HEK293 (cell line): ENCODE results near the gene ANXA1.

Source experiments
- BCL11B ChIP-seq: fragments of 450-650 bp; formaldehyde crosslinking; IDR thresholded peaks from 2 replicates; pipeline ENCODE4 v1.5.1; 2016; ENCODE audit warnings: low read depth, missing biosample characterization, missing genetic modification characterization
- HOXA7 ChIP-seq: sonication (generic); formaldehyde crosslinking; IDR thresholded peaks from 2 replicates; pipeline ENCODE4 v1.8.1; 2022; ENCODE audit warnings: missing genetic modification reagents, borderline replicate concordance
- TRIM28 ChIP-seq: IDR thresholded peaks from 2 replicates; pipeline ENCODE4 v1.6.1; 2011; ENCODE audit warnings: low read length, control low read depth, borderline replicate concordance
- ZNF174 ChIP-seq: fragments of 450-650 bp; formaldehyde crosslinking; IDR thresholded peaks from 2 replicates; pipeline ENCODE4 v1.5.0; 2017; ENCODE audit warnings: missing biosample characterization, mild to moderate bottlenecking, missing genetic modification characterization
- ZNF23 ChIP-seq: fragments of 450-650 bp; formaldehyde crosslinking; IDR thresholded peaks from 2 replicates; pipeline ENCODE4 v1.5.1; 2016; ENCODE audit warnings: missing biosample characterization, missing genetic modification characterization, borderline replicate concordance
- ZNF654 ChIP-seq: fragments of 450-650 bp; formaldehyde crosslinking; IDR thresholded peaks from 2 replicates; pipeline ENCODE4 v1.5.1; 2016; ENCODE audit warnings: low read depth, missing biosample characterization, missing genetic modification characterization
- ZNF658 ChIP-seq: fragments of 450-650 bp; formaldehyde crosslinking; IDR thresholded peaks from 2 replicates; pipeline ENCODE4; 2016; ENCODE audit warnings: missing biosample characterization, missing genetic modification characterization
- ZNF670 ChIP-seq: fragments of 450-650 bp; formaldehyde crosslinking; IDR thresholded peaks from 2 replicates; pipeline ENCODE4 v1.5.1; 2016; ENCODE audit warnings: missing biosample characterization, missing genetic modification characterization, low read depth
- TF ChIP-seq, protein P1 (sequence below): fragments of 450-650 bp; formaldehyde crosslinking; IDR thresholded peaks from 2 replicates; pipeline ENCODE4 v1.5.1; 2016; ENCODE audit warnings: missing biosample characterization, missing genetic modification characterization
- TF ChIP-seq, protein P2 (sequence below): fragments of 450-650 bp; formaldehyde crosslinking; IDR thresholded peaks from 2 replicates; pipeline ENCODE4 v1.5.1; 2016; ENCODE audit warnings: missing biosample characterization, missing genetic modification characterization, low read depth

DNA sequence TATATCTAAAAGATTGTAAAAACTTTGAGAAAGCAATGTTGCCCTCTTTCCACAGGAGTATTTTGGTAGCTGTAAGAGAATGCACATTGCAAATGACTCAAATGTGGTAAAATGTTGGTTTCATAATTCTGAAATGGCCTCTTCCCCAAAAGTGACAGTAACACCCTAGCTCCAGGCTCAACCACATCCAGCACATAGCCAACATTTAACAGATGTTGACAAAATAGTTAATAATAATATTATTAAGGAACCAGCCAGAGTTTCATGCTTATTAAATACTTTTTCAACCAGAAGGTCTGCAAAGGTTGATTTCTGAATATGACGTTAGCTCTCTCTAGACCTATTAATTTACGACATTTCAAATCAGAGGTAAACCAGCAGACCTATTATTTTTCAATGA, 1.3 kb downstream of the ANXA1 start:
- TF ChIP-seq BCL11B (tag by site-specific recombination): no peak
- TF ChIP-seq, protein P1, sequence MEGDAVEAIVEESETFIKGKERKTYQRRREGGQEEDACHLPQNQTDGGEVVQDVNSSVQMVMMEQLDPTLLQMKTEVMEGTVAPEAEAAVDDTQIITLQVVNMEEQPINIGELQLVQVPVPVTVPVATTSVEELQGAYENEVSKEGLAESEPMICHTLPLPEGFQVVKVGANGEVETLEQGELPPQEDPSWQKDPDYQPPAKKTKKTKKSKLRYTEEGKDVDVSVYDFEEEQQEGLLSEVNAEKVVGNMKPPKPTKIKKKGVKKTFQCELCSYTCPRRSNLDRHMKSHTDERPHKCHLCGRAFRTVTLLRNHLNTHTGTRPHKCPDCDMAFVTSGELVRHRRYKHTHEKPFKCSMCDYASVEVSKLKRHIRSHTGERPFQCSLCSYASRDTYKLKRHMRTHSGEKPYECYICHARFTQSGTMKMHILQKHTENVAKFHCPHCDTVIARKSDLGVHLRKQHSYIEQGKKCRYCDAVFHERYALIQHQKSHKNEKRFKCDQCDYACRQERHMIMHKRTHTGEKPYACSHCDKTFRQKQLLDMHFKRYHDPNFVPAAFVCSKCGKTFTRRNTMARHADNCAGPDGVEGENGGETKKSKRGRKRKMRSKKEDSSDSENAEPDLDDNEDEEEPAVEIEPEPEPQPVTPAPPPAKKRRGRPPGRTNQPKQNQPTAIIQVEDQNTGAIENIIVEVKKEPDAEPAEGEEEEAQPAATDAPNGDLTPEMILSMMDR (tag by site-specific recombination): no peak
- no peak for TF ChIP-seq ZNF654 (tag by site-specific recombination)
- no peak for TF ChIP-seq ZNF174 (tag by site-specific recombination)
- no peak for TF ChIP-seq ZNF658 (tag by site-specific recombination)
- no peak for TF ChIP-seq ZNF670 (tag by site-specific recombination)
- no peak for TF ChIP-seq HOXA7 (CRISPR knock-in tag)
- TF ChIP-seq TRIM28: no peak
- TF ChIP-seq, protein P2, sequence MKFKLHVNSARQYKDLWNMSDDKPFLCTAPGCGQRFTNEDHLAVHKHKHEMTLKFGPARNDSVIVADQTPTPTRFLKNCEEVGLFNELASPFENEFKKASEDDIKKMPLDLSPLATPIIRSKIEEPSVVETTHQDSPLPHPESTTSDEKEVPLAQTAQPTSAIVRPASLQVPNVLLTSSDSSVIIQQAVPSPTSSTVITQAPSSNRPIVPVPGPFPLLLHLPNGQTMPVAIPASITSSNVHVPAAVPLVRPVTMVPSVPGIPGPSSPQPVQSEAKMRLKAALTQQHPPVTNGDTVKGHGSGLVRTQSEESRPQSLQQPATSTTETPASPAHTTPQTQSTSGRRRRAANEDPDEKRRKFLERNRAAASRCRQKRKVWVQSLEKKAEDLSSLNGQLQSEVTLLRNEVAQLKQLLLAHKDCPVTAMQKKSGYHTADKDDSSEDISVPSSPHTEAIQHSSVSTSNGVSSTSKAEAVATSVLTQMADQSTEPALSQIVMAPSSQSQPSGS (tag by site-specific recombination): no peak
- no peak for TF ChIP-seq ZNF23 (tag by site-specific recombination)
